Neural progenitor cell (in vitro differentiated cells): ENCODE data around the gene SPAG16. TPM values are rescaled to one million over a fixed set of nuclear protein-coding genes. Genes with fewer than 3 reads are reported as not detected.
A peak's percentile ranks its signal among the peaks of the same experiment; 100 is the strongest.

Source experiments
- DNase-seq: peaks from one replicate; pipeline ENCODE4 v3.0.0-alpha.2; 2016; ENCODE audit warnings: low spot score
- H2AFZ ChIP-seq: fragments of 200-600 bp; sonication (generic); replicated peaks from 2 replicates; pipeline ENCODE4 v1.6.1; 2016; ENCODE audit warnings: antibody characterized with exemption
- H3F3A ChIP-seq: fragments of 200-600 bp; sonication (generic); 2 replicates; pipeline ENCODE4 v1.6.1; 2016; ENCODE audit warnings: antibody characterized with exemption, low read depth
- H3K27ac ChIP-seq: fragments of 200-600 bp; sonication (generic); 2 replicates; pipeline ENCODE4 v1.5.1; 2016; ENCODE audit warnings: mild to moderate bottlenecking
- H3K27me3 ChIP-seq: fragments of 200-600 bp; sonication (generic); 2 replicates; pipeline ENCODE4 v1.6.1; 2016; ENCODE audit warnings: mild to moderate bottlenecking, moderate library complexity
- H3K36me3 ChIP-seq: fragments of 200-600 bp; sonication (generic); 2 replicates; pipeline ENCODE4 v1.5.1; 2016
- H3K4me1 ChIP-seq: fragments of 200-600 bp; sonication (generic); 2 replicates; pipeline ENCODE4 v1.6.1; 2016; ENCODE audit warnings: mixed run types
- H3K4me2 ChIP-seq: fragments of 200-600 bp; sonication (generic); 2 replicates; pipeline ENCODE4 v1.6.1; 2016
- H3K4me3 ChIP-seq: fragments of 200-600 bp; sonication (generic); 2 replicates; pipeline ENCODE4 v1.5.1; 2016
- H3K79me2 ChIP-seq: fragments of 200-600 bp; sonication (generic); 2 replicates; pipeline ENCODE4 v1.6.1; 2016; ENCODE audit warnings: low read depth
- H3K9ac ChIP-seq: fragments of 200-600 bp; sonication (generic); 2 replicates; pipeline ENCODE4 v1.6.1; 2016
- H3K9me3 ChIP-seq: fragments of 200-600 bp; sonication (generic); 2 replicates; pipeline ENCODE4 v1.5.1; 2016; ENCODE audit warnings: low read depth
- H4K20me1 ChIP-seq: fragments of 200-600 bp; sonication (generic); 2 replicates; pipeline ENCODE4 v1.6.1; 2016; ENCODE audit warnings: low read depth
- H3K27ac Mint-ChIP-seq: 3 replicates; pipeline ENCODE4 v1.8.0; 2021; ENCODE audit warnings: mixed read lengths
- H3K27me3 Mint-ChIP-seq: 2 replicates; pipeline ENCODE4 v1.8.0; 2022; ENCODE audit warnings: low read depth, mild to moderate bottlenecking, inconsistent platforms, moderate library complexity, mixed read lengths; ENCODE audit not compliant: insufficient read depth
- H3K36me3 Mint-ChIP-seq: 3 replicates; pipeline ENCODE4 v1.8.0; 2021; ENCODE audit warnings: mixed read lengths
- H3K4me1 Mint-ChIP-seq: 3 replicates; pipeline ENCODE4 v1.8.0; 2021; ENCODE audit warnings: mixed read lengths
- H3K4me3 Mint-ChIP-seq: 3 replicates; pipeline ENCODE4 v1.8.0; 2021; ENCODE audit warnings: mild to moderate bottlenecking, moderate library complexity, mixed read lengths
- H3K9me3 Mint-ChIP-seq: 3 replicates; pipeline ENCODE4 v1.8.0; 2020; ENCODE audit warnings: mixed read lengths
- CTCF ChIP-seq: fragments of 200-600 bp; sonication (generic); IDR thresholded peaks from 2 replicates; pipeline ENCODE4 v1.5.1; 2017; ENCODE audit warnings: antibody characterized with exemption, mild to moderate bottlenecking
- EZH2 ChIP-seq: fragments of 200-600 bp; sonication (generic); IDR thresholded peaks from 2 replicates; pipeline ENCODE4 v1.6.1; 2017; ENCODE audit warnings: antibody characterized with exemption, mild to moderate bottlenecking, moderate library complexity
- EZH2phosphoT487 ChIP-seq: fragments of 200-600 bp; sonication (generic); IDR thresholded peaks from 2 replicates; pipeline ENCODE4 v1.6.1; 2017; ENCODE audit warnings: antibody characterized with exemption
- total RNA-seq: library from RNA; depleted of rRNA; stranded (reverse); fragments of >200 nt; gene quantifications from 2 replicates; pipeline ENCODE4 v1.2.3, GENCODE V29; 2015; ENCODE audit warnings: low replicate concordance

The SPAG16 gene
- total RNA-seq, 1 donor from 2014 or later: 70.3 TPM

DNA sequence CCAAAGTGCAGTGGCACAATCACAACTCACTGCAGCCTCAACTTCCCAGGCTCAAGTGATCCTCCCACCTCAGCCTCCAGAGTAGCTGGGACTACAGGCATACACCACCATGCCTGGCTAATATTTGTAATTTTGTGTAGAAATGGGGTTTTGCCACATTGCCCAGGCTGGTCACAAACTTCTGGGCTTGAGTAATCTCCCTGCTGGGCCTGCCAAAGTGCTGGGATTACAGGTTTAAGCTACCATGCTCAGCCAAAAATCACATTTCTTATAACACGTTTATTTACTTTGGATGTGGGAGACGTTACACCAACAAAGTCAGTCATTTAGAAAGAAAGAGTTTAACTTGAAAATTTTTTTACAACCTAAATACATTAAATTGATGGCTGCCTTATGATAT, 917.6 kb downstream of the SPAG16 start:
- no peak overlapping the region for H3K27ac Mint-ChIP-seq
- Histone ChIP-seq H3K4me3 (no peak overlapping the region), H2AFZ (no peak overlapping the region), H3K27me3 (no peaks in the 10 kb centered on the region), H3F3A (no peaks in the 10 kb centered on the region), H3K9ac (no peak overlapping the region), H3K79me2 (no peaks in the 10 kb centered on the region), H4K20me1 (no peaks in the 10 kb centered on the region), H3K4me1 (no peaks in the 10 kb centered on the region), H3K9me3 (no peaks in the 10 kb centered on the region), H3K27ac (no peak overlapping the region), H3K4me2 (no peak overlapping the region), H3K36me3 (no peaks in the 10 kb centered on the region)
- peaks cover 3% of the 10 kb centered on the region for H3K27me3 Mint-ChIP-seq
- H3K36me3 Mint-ChIP-seq: no peaks in the 10 kb centered on the region
- TF ChIP-seq CTCF: no peak
- no peak for TF ChIP-seq EZH2phosphoT487
- TF ChIP-seq EZH2: no peak
- no peaks in the 10 kb centered on the region for H3K9me3 Mint-ChIP-seq
- DNase-seq: no peak
- H3K4me3 Mint-ChIP-seq: no peak overlapping the region
- H3K4me1 Mint-ChIP-seq: no peaks in the 10 kb centered on the region

GRCh38 chr2:214203214-214203613, 919.0 kb downstream of the SPAG16 start:
- Mint-ChIP-seq H3K36me3 (no peaks in the 10 kb centered on the region), H3K27ac (peak overlapping the region; percentile 42), H3K4me3 (no peak overlapping the region), H3K27me3 (peaks cover 3% of the 10 kb centered on the region), H3K9me3 (no peaks in the 10 kb centered on the region), H3K4me1 (no peaks in the 10 kb centered on the region)
- no peaks in the 10 kb centered on the region for H3F3A ChIP-seq
- no peaks in the 10 kb centered on the region for H3K79me2 ChIP-seq
- H3K4me1 ChIP-seq: no peaks in the 10 kb centered on the region
- no peak overlapping the region for H3K4me2 ChIP-seq
- H3K36me3 ChIP-seq: no peaks in the 10 kb centered on the region
- no peak for TF ChIP-seq EZH2phosphoT487
- TF ChIP-seq CTCF: no peak
- TF ChIP-seq EZH2: no peak
- no peak overlapping the region for H3K4me3 ChIP-seq
- no peaks in the 10 kb centered on the region for H3K9me3 ChIP-seq
- no peak overlapping the region for H3K27ac ChIP-seq
- no peak overlapping the region for H3K9ac ChIP-seq
- H3K27me3 ChIP-seq: no peaks in the 10 kb centered on the region
- H2AFZ ChIP-seq: no peak overlapping the region
- no peaks in the 10 kb centered on the region for H4K20me1 ChIP-seq
- no peak for DNase-seq

DNA sequence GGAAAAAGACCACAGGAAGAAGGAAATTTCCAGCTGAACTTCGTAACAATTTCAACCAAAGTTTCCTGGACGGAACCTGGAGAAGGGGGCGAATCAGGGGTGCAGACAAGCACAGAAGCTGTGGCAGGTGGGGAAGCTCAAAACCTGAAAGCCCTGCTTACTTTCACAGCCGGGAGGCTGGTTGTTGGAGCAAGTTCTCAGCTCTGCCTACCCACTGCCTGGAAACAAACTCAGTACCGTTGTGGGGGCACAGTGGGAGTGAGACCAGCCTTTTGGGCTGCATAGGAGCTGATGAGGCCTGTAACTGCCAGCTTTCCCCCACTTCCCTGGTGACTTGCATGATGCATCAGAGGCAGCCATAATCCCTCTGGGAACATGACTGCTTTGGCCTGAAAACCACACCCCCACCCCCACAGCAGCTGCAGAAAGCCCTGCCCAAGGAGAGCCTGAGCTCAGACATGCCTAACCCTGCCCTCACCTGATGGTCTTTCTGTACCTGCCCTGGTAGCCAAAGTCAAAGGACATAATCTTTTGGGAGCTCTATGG, 919.6 kb downstream of the SPAG16 start:
- no peak for DNase-seq
- H4K20me1 ChIP-seq: no peaks in the 10 kb centered on the region
- peak overlapping the region; percentile 5 for H2AFZ ChIP-seq
- H3K36me3 ChIP-seq: no peaks in the 10 kb centered on the region
- no peak overlapping the region for H3K27ac ChIP-seq
- no peaks in the 10 kb centered on the region for H3F3A ChIP-seq
- H3K4me1 ChIP-seq: no peaks in the 10 kb centered on the region
- no peaks in the 10 kb centered on the region for H3K4me1 Mint-ChIP-seq
- no peak overlapping the region for H3K9ac ChIP-seq
- no peaks in the 10 kb centered on the region for H3K9me3 Mint-ChIP-seq
- no peaks in the 10 kb centered on the region for H3K36me3 Mint-ChIP-seq
- no peaks in the 10 kb centered on the region for H3K27me3 ChIP-seq
- TF ChIP-seq CTCF: no peak
- no peak for TF ChIP-seq EZH2
- no peak for TF ChIP-seq EZH2phosphoT487
- H3K4me2 ChIP-seq: no peak overlapping the region
- peak overlapping the region; percentile 76 for H3K27ac Mint-ChIP-seq
- no peaks in the 10 kb centered on the region for H3K79me2 ChIP-seq
- no peaks in the 10 kb centered on the region for H3K9me3 ChIP-seq
- no peak overlapping the region for H3K4me3 Mint-ChIP-seq
- H3K4me3 ChIP-seq: no peak overlapping the region
- peaks cover 3% of the 10 kb centered on the region for H3K27me3 Mint-ChIP-seq
